ENCODE measurements around the gene GABRG3. TPM values are rescaled to one million over a fixed set of nuclear protein-coding genes. Genes with fewer than 3 reads are reported as not detected.

GABRG3 gene
- total RNA-seq, 1 experiment from 2014 or later, result not detected

DNA sequence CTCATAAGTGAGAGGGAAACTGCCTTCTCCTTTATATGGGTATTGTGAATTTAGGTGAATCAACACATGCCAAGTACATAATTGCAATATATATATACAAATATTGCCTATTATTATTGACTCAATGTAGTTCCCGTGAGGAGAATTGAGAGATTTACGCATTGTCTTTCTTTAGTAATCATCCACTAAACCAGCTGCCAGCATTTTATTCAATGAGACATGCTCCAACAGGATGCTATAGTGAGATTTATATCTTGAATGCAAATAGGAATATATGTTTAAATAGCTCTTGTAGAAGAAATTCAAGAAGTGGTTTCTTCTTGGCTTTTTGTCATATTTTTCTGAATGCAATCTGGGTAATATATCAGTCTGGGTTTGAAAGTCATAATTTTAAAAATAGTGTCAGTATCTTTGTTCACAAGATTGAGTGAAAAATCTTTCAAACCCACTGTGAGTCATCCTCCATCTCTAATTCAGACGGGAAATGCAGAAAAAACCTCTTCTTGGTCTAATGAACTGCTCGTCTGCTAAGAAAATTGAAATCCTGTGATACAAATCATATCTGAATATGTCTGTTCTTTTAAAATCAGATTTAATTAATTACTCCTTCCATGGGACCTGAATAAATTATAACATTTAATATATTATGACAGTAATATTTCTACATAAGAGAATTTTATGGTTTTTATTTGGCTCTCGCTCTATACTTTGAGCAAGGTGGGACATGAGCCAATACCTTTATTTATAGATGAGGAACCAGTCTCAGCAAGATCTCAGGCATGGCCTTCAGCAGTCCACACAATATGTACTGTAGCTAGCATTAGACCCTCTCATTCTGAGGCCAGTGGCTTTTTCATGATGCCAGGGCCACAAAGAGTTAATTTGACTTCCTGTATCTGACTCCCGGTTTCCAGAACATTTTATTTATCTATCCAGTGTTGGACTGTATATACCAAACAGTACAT lies 516.0 kb downstream of the GABRG3 start:
- Histone ChIP-seq H3K9me3 (ENCODE audit: control insufficient read depth in 1 of 2, insufficient read depth in 1 of 2, low read depth in 1 of 2, low read length in 2 of 2) (peaks cover 13 to 34% of the 10 kb centered on the region in 2 experiments; a peak in 2 of 4 replicates), H4K20me1 (ENCODE audit: insufficient read depth) (no peaks in the 10 kb centered on the region), H3K36me3 (ENCODE audit: control insufficient read depth in 1 of 2, insufficient read depth in 2 of 2, low read length in 2 of 2) (no peaks in the 10 kb centered on the region), H3K9ac (ENCODE audit: low read length) (no peak overlapping the region), H3K27me3 (ENCODE audit: insufficient read depth, low read length) (no peaks in the 10 kb centered on the region), H2AFZ (ENCODE audit: low read depth, low read length, poor library complexity, severe bottlenecking) (no peak overlapping the region), H3K79me2 (ENCODE audit: insufficient read depth, low read length) (no peaks in the 10 kb centered on the region), H3K9me2 (ENCODE audit: insufficient read depth) (no peaks in the 10 kb centered on the region), H3K4me2 (ENCODE audit: low read length) (no peak overlapping the region), H3K4me1 (ENCODE audit: control insufficient read depth in 1 of 2, insufficient read depth in 2 of 2, low read length in 2 of 2) (no peaks in the 10 kb centered on the region), H3K4me3 (replicated peaks in 1 of 2; ENCODE audit: low read depth in 1 of 2, low read length in 2 of 2) (no peak overlapping the region), H3K27ac (ENCODE audit: low read depth, low read length) (no peak overlapping the region)
- ChIA-PET POLR2A (no interaction called here), CTCF (no interaction called here), RAD21 (ENCODE audit: low non-redundant PET in 1 of 2, low total read pairs in 2 of 2, uncharacterized antibody in 2 of 2, unreplicated experiment in 2 of 2) (no interaction called here)
- no TSS peak for BruUV-seq (replicated peaks)
- DNase-seq (ENCODE audit: low read depth, low spot score), result no peak
- no peak for TF ChIP-seq CBX3 (IDR thresholded peaks at IDR 0.05; ENCODE audit: low read depth)
- intact Hi-C loops (cut with micrococcal nuclease), result no loop called here
- no peak for ATAC-seq

DNA sequence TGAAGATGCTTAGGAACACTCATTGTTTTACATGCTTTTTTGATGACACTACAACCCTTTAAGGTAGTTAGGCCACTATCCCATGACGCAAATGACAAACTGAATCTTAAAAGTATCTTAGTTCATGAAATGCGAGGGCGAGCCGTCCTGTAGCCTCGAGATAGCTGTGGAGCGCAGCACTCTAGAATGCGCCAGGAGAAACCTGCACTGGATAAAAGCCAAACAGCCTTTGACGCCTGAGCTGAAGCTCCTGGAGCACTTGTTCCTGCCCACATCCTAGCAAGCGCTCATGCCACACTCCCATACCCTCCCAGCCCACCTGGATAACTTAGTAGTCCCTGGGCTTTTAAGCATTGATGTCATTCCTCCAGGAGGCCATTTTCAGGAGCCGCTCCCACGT lies 516.9 kb downstream of the GABRG3 start:
- Histone ChIP-seq H3K9me3 (ENCODE audit: control insufficient read depth in 1 of 2, insufficient read depth in 1 of 2, low read depth in 1 of 2, low read length in 2 of 2) (peaks cover 11 to 34% of the 10 kb centered on the region in 2 experiments; a peak in 2 of 4 replicates), H3K4me3 (replicated peaks in 1 of 2; ENCODE audit: low read depth in 1 of 2, low read length in 2 of 2) (no peak overlapping the region), H3K79me2 (ENCODE audit: insufficient read depth, low read length) (no peaks in the 10 kb centered on the region), H3K27me3 (ENCODE audit: insufficient read depth, low read length) (no peaks in the 10 kb centered on the region), H3K4me1 (ENCODE audit: control insufficient read depth in 1 of 2, insufficient read depth in 2 of 2, low read length in 2 of 2) (no peaks in the 10 kb centered on the region), H4K20me1 (ENCODE audit: insufficient read depth) (no peaks in the 10 kb centered on the region), H3K4me2 (ENCODE audit: low read length) (no peak overlapping the region), H3K36me3 (ENCODE audit: control insufficient read depth in 1 of 2, insufficient read depth in 2 of 2, low read length in 2 of 2) (no peaks in the 10 kb centered on the region), H3K9me2 (ENCODE audit: insufficient read depth) (no peaks in the 10 kb centered on the region), H3K27ac (ENCODE audit: low read depth, low read length) (no peak overlapping the region), H3K9ac (ENCODE audit: low read length) (no peak overlapping the region), H2AFZ (ENCODE audit: low read depth, low read length, poor library complexity, severe bottlenecking) (no peak overlapping the region)
- ChIA-PET RAD21 (ENCODE audit: low non-redundant PET in 1 of 2, low total read pairs in 2 of 2, uncharacterized antibody in 2 of 2, unreplicated experiment in 2 of 2) (no interaction called here), CTCF (no interaction called here), POLR2A (no interaction called here)
- intact Hi-C loops (cut with micrococcal nuclease), result no loop called here
- no TSS peak for BruUV-seq (replicated peaks)
- DNase-seq (ENCODE audit: low read depth, low spot score), result no peak
- ATAC-seq, result no peak
- TF ChIP-seq EGR1 (IDR thresholded peaks at IDR 0.05; ENCODE audit: low read depth) (no peak), YY1 (IDR thresholded peaks at IDR 0.05; ENCODE audit: extremely low read depth, insufficient replicate concordance, low read depth, low read length) (no peak), CEBPB (IDR thresholded peaks at IDR 0.05; ENCODE audit: low read depth) (no peak), CBX3 (IDR thresholded peaks at IDR 0.05; ENCODE audit: low read depth) (no peak)

Data from HCT116 (cell line).